GM13976 (cell line): Measurements from ENCODE around the gene KCNC1.

Experiments
- DNase-seq: peaks from one replicate; pipeline ENCODE4 v3.0.0; 2012; ENCODE audit warnings: low spot score
- in situ Hi-C: fragments of 300-500 bp; cut with MboI; formaldehyde crosslinking; loops from one replicate; pipeline ENCODE4 v1.12.0; 2022; ENCODE audit warnings: low sequenced_read_pairs, mixed read lengths, inconsistent platforms; ENCODE audit not compliant: unreplicated experiment
- TF ChIP-seq, protein P1 (sequence below): IDR thresholded peaks from 2 replicates; pipeline ENCODE4 v1.5.1; 2012; ENCODE audit warnings: borderline replicate concordance, mild to moderate bottlenecking; ENCODE audit not compliant: insufficient read depth; ENCODE audit errors: extremely low read depth, missing control alignments, control extremely low read depth

KCNC1 gene

GRCh38 chr11:17743026-17743807 lies 8.6 kb downstream of the KCNC1 start:
- in situ Hi-C loops, result no loop called here
- no peak for DNase-seq
- TF ChIP-seq, protein P1, sequence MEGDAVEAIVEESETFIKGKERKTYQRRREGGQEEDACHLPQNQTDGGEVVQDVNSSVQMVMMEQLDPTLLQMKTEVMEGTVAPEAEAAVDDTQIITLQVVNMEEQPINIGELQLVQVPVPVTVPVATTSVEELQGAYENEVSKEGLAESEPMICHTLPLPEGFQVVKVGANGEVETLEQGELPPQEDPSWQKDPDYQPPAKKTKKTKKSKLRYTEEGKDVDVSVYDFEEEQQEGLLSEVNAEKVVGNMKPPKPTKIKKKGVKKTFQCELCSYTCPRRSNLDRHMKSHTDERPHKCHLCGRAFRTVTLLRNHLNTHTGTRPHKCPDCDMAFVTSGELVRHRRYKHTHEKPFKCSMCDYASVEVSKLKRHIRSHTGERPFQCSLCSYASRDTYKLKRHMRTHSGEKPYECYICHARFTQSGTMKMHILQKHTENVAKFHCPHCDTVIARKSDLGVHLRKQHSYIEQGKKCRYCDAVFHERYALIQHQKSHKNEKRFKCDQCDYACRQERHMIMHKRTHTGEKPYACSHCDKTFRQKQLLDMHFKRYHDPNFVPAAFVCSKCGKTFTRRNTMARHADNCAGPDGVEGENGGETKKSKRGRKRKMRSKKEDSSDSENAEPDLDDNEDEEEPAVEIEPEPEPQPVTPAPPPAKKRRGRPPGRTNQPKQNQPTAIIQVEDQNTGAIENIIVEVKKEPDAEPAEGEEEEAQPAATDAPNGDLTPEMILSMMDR, result no peak

GRCh38 chr11:17743808-17744119 lies 9.2 kb downstream of the KCNC1 start:
- in situ Hi-C loops, result no loop called here
- DNase-seq, result no peak
- TF ChIP-seq, protein P1, result no peak

DNA sequence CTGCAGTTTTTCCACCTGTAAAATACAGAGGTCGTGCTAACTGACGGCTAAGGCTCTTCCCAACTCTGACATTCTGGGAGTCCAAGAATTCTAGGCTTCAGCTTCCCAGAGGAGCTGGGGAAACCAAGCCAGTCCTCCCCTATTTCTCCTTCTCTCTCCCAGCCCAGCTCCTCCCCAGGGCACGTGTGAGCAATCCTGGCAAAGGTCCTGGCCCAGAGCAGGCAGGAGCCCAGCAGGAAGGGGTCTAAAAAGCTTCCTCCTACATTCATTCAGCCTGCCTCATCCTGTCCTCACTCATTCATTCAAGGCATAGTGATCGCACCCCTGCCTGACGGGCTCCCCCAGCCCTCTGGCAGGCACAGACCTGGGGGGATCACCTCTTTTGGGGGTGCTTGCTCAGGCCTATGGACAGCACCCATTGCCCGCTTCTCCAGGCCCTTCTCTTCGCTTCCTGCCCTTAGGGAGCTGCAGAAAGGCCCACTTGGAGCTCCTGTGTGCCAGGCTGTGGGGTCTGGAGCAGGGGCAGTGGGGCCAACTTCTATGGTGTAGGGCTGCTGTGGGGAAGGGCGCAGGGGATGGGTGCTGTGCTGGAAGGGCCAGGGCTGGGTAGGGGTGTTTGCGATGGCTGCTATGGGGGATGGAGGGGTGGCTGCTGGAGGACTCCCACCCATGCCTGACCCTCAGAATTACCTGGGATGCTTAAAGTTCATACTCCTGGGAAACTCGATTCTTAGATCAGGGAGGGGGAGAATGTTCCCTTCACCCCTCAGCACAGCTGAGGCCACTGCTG lies 9.8 kb downstream of the KCNC1 start:
- DNase-seq, result no peak
- in situ Hi-C loops, result no loop called here
- TF ChIP-seq, protein P1, result no peak

- in situ Hi-C loops, result no loop called here
- no peak for DNase-seq
- TF ChIP-seq, protein P1, result no peak
Observed at GRCh38 chr11:17745023-17745772, 10.6 kb downstream of the KCNC1 start.

- no peak for DNase-seq
- in situ Hi-C loops, result no loop called here
- TF ChIP-seq, protein P1, result no peak
Observed at GRCh38 chr11:17746096-17746495, 11.5 kb downstream of the KCNC1 start.

- TF ChIP-seq, protein P1, result no peak
- in situ Hi-C loops, result no loop called here
- no peak for DNase-seq
Observed at GRCh38 chr11:17747131-17747955, 12.8 kb downstream of the KCNC1 start.
